ENCODE data around the gene DEPDC7.
"Not testable (repeated sequence)": the region's sequence is repeated elsewhere in the genome, so short reads cannot be mapped to it uniquely, and the experiment has no call there.

DEPDC7 gene

DNA sequence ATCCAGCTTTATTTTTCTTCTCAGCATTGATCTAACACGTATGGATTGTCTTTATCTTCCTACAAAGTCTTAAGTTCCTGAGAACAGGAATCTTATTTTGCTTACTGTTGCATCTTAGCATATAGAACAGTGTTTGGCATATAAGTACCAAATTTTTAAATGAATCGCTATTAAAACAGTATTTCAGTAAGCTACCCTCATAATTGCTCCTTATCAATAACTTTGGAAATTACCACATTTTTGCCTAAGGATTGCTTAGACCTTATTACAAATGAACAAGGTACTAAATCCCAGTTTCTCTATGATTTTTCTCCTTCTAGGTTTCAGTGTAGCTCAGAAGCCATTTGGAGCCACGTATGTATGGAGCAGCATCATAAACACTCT, 9.7 kb downstream of the DEPDC7 start:
- DNase-seq (ENCODE audit: low read depth), result no peak

- DNase-seq (ENCODE audit: low read depth), result no peak
These were observed 11.6 kb downstream of the DEPDC7 start for GRCh38 chr11:33027233-33027632.

- DNase-seq (ENCODE audit: low read depth), result no peak
These were observed 12.3 kb downstream of the DEPDC7 start for GRCh38 chr11:33027846-33028536.

GRCh38 chr11:33028537-33028914, 12.8 kb downstream of the DEPDC7 start:
- no peak for DNase-seq (ENCODE audit: low read depth)

DNA sequence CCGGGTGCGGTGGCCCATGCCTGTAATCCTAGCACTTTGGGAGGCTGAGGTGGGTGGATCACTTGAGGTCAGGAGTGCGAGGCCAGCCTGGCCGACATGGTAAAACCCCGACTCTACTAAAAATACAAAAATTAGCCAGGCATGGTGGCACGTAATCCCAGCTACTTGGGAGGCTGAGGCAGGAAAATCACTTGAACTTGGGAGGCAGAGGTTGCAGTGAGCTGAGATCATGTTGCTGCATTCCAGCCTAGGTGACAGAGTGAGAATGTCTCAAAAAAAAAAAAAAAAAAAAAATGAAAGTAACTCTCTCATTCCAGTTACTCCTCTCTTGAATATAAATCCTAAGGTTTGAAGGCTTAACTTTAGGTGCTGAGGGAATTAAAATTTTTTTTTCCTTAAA, 13.5 kb downstream of the DEPDC7 start:
- DNase-seq (ENCODE audit: low read depth), result not testable (repeated sequence)

DNA sequence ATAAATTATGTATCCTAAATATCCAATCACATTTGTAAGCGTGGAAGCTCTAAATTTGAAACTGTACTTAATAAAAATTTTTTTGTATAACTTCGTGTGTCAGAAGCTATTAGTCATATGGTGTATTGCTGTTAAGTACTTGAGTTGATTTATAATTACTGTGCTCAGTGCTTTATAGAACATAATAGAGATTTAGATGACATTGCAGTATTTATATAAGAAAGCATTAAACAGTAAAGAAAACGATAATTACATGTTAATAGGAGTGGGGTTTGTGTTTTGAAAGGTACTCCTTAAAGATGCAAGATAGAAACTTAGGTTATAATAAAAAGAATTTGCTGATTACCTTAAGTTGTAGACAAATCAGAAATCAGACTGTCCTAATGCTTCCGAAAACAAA, 17.8 kb downstream of the DEPDC7 start:
- no peak for DNase-seq (ENCODE audit: low read depth)

- no peak for DNase-seq (ENCODE audit: low read depth)
These were observed 19.3 kb downstream of the DEPDC7 start for GRCh38 chr11:33035011-33035410.

DNA sequence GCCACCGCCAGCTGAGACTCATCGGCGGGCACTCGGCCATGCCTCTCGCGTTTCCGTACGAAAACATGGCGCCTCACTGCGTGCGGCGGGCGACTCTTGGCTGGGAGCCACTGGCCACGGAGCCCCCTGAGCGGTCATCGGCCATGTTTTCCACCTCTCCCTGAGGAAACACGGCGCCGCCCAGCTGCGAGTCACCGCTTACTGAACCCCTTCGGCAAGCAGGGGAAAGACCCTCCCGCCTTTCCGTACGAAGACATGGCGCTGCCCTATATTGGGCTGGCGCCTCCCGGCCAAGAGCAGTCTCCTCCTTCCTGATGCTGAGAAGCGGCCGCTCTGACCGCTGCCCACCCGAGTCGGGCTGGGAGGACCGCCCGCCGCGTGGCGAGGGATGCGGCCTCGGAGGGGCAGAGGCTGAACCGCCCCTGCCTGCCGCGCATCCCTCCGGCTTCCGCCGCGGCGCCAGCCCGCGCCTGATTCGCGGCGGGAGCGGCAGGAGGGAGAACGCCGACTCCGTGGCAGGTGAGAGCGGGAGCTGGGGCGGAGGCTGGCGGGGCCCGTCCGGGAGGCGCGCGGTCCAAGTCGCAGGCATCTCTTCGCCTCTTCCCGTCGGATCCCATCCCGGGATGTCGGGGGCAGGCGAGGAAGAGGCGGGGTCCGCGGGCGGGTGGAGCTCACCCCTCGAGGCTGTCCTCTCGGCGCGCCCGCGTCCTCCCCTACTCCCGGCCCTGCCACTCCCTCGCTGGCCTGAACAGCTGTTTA, 23.8 kb downstream of the DEPDC7 start, which contains the start of gene TCP11L1:
Gene TCP11L1, plus strand, starts transcription at position 299 of the 759 bp plus-strand sequence. CDS start 4,202 bp downstream, outside the sequence.
- DNase-seq (ENCODE audit: low read depth), result peak; percentile 46

- DNase-seq (ENCODE audit: low read depth), result no peak
These were observed 24.6 kb downstream of the DEPDC7 start for GRCh38 chr11:33040033-33040861.

- DNase-seq (ENCODE audit: low read depth), result no peak
These were observed 25.3 kb downstream of the DEPDC7 start for GRCh38 chr11:33040862-33041453.

GRCh38 chr11:33043221-33043830, 27.6 kb downstream of the DEPDC7 start:
- no peak for DNase-seq (ENCODE audit: low read depth)

- no peak for DNase-seq (ENCODE audit: low read depth)
These were observed 28.6 kb downstream of the DEPDC7 start for GRCh38 chr11:33044285-33044756.

- DNase-seq (ENCODE audit: low read depth), result no peak
These were observed 30.0 kb downstream of the DEPDC7 start for GRCh38 chr11:33045551-33046255.

GRCh38 chr11:33048701-33049100, 33.0 kb downstream of the DEPDC7 start:
- DNase-seq (ENCODE audit: low read depth), result not testable (repeated sequence)

- not testable (repeated sequence) for DNase-seq (ENCODE audit: low read depth)
These were observed 34.1 kb downstream of the DEPDC7 start for GRCh38 chr11:33049565-33050408.

GRCh38 chr11:33052231-33052630, 36.6 kb downstream of the DEPDC7 start:
- no peak for DNase-seq (ENCODE audit: low read depth)

- no peak for DNase-seq (ENCODE audit: low read depth)
These were observed 39.7 kb downstream of the DEPDC7 start for GRCh38 chr11:33055375-33055774.

DNA sequence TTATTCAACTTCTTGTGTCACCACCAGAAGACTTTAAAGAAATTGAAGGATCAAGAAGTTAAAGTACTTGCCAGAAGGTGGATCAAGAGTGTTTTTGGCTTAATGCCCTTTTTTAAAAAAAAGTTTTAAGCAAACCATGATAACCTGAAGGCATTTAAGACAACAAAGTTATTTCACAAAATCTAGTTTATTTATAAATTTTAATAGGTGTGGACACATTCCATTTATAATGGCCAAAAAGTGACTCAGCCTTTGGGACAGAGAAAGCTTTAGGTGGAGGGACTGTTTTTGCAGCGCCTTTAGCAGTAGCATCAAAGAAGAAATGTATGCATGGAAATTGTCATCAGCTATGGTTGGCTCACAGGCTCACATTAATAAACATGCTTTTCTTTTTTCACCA, 41.6 kb downstream of the DEPDC7 start:
- DNase-seq (ENCODE audit: low read depth), result no peak

GRCh38 chr11:33059331-33060007, 43.8 kb downstream of the DEPDC7 start:
- no peak for DNase-seq (ENCODE audit: low read depth)

Data from CMK (cell line).